GM21360 (cell line): ENCODE measurements around the gene PRPF8.
A peak's percentile ranks its signal among the peaks of the same experiment; 100 is the strongest.
"Not testable (repeated sequence)": the region's sequence is repeated elsewhere in the genome, so short reads cannot be mapped to it uniquely, and the experiment has no call there.

ENCODE experiments used
- ATAC-seq: cut with Tn5 transposase; IDR thresholded peaks from one replicate; pipeline ENCODE4 v1.9.1; 2021; ENCODE audit warnings: mild to moderate bottlenecking, moderate library complexity; ENCODE audit not compliant: unreplicated experiment

The PRPF8 gene

GRCh38 chr17:1695365-1695764, 10.7 kb upstream of the PRPF8 start:
- ATAC-seq = no peak

GRCh38 chr17:1693339-1693738, 8.7 kb upstream of the PRPF8 start:
- no peak for ATAC-seq

- no peak for ATAC-seq
These were observed 6.0 kb upstream of the PRPF8 start for GRCh38 chr17:1690544-1691221.

- not testable (repeated sequence) for ATAC-seq
These were observed 3.7 kb upstream of the PRPF8 start for GRCh38 chr17:1688405-1688804.

GRCh38 chr17:1686086-1686485, 1.4 kb upstream of the PRPF8 start:
- no peak for ATAC-seq

- no peak for ATAC-seq
These were observed 1.2 kb downstream of the PRPF8 start for GRCh38 chr17:1683459-1683858.

GRCh38 chr17:1676401-1676800, 8.3 kb downstream of the PRPF8 start:
- no peak for ATAC-seq

- ATAC-seq = no peak
These were observed 11.5 kb downstream of the PRPF8 start for GRCh38 chr17:1673041-1673785.

GRCh38 chr17:1663934-1664333, 20.7 kb downstream of the PRPF8 start:
- ATAC-seq = not testable (repeated sequence)

GRCh38 chr17:1661045-1661444, 23.6 kb downstream of the PRPF8 start:
- no peak for ATAC-seq

GRCh38 chr17:1658100-1658499, 26.6 kb downstream of the PRPF8 start:
- no peak for ATAC-seq

- ATAC-seq = no peak
These were observed 30.9 kb downstream of the PRPF8 start for GRCh38 chr17:1653735-1654134.

GRCh38 chr17:1652794-1653193, 31.9 kb downstream of the PRPF8 start:
- ATAC-seq = not testable (repeated sequence)

GRCh38 chr17:1651559-1651844, 33.2 kb downstream of the PRPF8 start:
- no peak for ATAC-seq

- no peak for ATAC-seq
These were observed 33.7 kb downstream of the PRPF8 start for GRCh38 chr17:1650731-1651558.

- no peak for ATAC-seq
These were observed 34.7 kb downstream of the PRPF8 start, which contains the start of gene RILP for GRCh38 chr17:1649844-1650501. TSS of gene RILP (minus strand) at chr17:1649866. CDS start at chr17:1649804, 62 bp downstream.

GRCh38 chr17:1648963-1649843, 35.5 kb downstream of the PRPF8 start:
- ATAC-seq = peak; percentile 45

- no peak for ATAC-seq
These were observed 36.3 kb downstream of the PRPF8 start for GRCh38 chr17:1648173-1648962.

GRCh38 chr17:1647802-1648171, 36.9 kb downstream of the PRPF8 start:
- no peak for ATAC-seq
